ENCODE measurements around the gene SGPL1.

Gene SGPL1

GRCh38 chr10:70781461-70782051 lies 34.2 kb upstream of the SGPL1 start:
- DNase-seq: no peak

- no peak for DNase-seq
These were observed 33.5 kb upstream of the SGPL1 start for GRCh38 chr10:70782086-70782745.

DNA sequence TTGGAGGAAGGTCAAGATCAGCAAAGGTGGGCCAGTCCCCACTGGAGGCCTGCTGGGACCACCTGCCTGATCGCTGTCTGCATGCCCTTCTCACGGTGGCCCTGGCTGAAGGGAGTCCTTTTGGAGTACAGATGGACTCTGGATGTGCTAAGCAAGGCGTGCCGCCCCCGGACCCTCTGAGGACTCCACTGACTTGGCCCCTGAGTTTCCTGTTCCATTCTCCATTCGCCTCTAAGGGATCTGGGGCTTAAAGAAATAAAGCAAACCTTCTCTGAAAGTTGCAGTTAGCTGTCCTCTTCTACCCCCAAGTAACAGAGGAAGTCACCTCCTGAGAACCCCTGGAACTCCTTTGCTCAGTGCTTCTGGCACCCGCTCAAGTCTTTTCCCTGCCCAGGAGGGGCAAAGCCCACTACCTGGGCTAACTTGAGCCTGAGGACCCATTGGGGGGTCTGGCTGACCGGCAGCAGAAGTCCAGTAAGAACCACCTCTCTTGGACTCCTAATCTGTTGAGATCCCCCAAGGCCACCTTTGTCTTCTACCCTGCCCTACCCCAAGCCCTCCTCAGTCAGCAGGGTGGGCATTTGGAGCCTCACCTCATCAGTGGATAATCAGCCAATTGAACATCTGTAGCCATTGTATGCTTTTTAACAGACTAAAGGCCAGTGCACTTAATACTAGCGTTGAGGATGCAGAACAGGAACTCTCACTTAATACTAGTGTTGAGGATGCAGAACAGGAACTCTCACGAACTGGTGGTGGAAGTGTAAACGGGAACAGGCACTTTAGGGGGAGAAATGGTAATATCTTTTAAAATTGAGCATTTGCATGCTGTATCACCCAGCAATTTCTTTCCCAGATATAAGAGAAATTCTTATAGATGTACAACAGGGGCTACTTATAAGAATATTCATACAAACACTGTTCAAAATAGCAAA lies 32.7 kb upstream of the SGPL1 start:
- no peak for DNase-seq

DNA sequence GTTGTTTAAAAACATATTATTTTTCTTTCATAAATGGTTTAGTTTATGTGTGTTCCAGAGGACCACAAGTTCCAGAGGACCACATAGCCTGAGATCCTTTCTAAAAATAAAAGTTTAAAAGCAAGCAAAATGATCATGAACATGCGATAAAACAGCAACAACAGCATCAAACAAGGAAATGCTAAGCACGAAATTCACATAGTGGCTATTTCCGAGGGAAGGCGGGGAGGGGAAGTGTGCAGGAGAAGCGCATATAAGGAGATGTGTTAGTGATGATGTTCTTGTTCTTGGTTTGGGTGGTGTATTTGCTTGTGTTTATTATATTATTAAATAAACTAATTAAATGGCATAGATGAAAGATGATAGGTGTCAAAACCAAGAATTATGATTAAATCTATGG lies 31.7 kb upstream of the SGPL1 start:
- no peak for DNase-seq

- no peak for DNase-seq
These were observed 31.3 kb upstream of the SGPL1 start for GRCh38 chr10:70784471-70784870.

- DNase-seq: no peak
These were observed 30.6 kb upstream of the SGPL1 start, which contains the start of gene TBATA for GRCh38 chr10:70785190-70785589. TSS of gene TBATA (minus strand) at chr10:70785377. CDS start at chr10:70783379, 1,998 bp downstream.

DNA sequence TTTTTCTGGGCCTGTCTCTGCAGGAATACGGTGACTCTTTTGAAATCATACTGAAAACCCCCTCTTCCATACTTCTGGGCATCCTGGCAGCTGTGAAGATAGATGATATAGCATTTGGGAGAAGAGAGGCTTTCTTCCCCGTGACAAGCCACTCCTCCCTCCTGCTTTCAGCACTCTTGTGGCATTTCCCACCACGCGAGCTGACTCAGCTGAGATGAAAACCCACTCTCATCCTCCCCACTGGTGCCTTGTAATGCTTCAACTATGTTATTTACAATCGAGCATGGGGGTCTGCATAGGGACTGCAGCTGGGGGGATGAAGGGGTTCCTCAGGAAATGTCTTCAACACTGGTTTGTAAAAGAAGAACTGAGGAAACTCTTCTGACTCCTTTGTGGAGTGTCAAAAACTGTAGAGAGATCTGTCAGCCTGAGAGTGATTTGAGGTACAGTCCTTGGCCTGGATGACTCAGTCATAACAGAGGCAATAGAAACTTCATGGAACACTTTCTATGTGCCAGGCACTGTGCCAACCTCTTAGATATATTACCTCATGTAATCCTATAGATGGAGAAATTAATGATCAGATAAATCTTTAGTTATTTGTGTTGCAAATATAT lies 28.8 kb upstream of the SGPL1 start:
- DNase-seq: no peak

- no peak for DNase-seq
These were observed 24.2 kb upstream of the SGPL1 start for GRCh38 chr10:70791386-70792039.

GRCh38 chr10:70795613-70796012 lies 20.1 kb upstream of the SGPL1 start:
- no peak for DNase-seq

DNA sequence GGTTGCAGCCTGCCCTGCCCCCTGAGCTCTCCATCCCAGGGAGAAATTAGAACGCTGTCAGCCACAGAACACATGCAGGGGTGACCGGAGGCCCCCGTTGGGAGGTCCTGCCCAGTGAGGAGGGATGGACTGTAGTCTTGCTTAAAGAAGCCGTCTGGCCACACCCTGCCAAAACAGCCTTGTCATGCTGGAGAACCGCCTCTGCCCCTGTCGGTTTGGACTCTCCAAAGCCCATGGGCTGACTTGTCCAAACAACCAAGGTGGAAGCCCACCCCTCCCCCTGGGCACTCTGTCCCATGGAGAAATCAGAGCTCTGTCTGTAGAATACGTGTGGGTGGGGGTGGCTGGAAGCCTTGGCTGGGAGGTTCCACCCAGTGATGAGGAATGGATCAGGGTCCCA lies 17.9 kb upstream of the SGPL1 start:
- no peak for DNase-seq

DNA sequence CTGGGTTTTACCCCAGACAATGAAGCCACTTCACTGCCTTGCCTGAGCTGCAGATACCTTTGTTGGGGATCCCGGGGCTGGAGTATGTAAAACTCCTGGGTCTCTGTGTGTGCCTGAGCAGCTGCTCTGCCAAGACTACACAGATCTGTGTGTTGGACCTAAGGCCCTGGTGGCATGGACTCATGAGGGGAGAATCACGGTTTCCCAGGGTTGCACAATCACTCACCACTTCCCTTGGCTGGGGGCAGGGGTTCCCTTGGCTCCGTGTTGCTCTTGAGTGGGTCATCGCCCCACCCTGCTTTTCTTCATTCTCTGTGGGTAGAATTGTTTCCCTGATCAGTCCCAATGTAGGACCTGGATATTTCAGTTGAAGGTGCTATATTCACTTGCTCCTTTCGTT lies 16.6 kb upstream of the SGPL1 start:
- DNase-seq: no peak

GRCh38 chr10:70801854-70802253 lies 13.9 kb upstream of the SGPL1 start:
- DNase-seq: no peak

DNA sequence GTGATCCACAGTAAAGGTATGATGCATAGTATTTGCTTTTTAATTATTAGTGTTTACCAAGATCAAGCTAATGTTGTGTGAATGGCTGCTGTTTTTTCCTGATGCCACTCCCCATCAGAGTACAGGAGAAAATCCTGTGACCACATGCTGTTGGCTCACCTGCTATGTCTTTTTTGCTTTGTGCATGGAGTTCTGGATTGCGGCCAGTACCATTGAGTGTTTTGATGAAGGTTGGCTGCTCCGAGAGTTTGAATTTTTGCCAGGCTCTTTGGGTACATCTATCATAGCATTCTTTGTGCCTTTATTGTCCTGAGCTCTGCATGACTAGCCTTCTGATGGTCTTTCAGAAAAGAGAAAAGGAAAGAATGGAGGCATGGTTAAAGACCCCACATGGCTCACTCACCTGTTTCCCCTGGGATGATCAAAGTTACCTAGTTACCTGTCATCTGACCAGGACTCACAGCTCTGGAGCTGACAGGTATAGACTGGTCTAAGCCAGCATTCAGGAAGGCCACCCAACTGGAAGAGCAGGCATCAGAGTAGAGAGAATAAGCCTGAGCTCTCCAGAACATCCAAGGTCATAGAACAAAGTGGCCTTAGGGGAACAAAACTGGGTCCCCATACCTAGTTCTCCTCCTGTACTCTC lies 11.8 kb upstream of the SGPL1 start:
- no peak for DNase-seq

DNA sequence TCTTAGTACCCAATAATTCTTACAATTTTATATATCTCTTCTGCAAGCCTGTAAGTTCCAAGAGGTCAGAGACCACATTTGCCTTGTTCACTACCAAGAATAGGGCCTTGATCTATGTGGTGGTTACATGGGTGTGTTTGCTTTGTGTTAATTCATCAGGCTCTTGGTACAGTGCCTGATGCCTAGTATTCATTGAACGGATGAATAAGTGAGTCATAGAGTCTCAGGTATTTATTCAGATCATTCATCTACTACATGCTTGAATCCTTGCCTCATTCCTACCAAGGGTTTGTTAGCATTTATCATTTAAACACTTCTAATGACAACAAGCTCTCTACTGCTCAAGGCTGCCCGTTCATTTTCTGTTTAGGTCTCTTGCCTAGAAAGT lies 11.3 kb upstream of the SGPL1 start:
- no peak for DNase-seq

DNA sequence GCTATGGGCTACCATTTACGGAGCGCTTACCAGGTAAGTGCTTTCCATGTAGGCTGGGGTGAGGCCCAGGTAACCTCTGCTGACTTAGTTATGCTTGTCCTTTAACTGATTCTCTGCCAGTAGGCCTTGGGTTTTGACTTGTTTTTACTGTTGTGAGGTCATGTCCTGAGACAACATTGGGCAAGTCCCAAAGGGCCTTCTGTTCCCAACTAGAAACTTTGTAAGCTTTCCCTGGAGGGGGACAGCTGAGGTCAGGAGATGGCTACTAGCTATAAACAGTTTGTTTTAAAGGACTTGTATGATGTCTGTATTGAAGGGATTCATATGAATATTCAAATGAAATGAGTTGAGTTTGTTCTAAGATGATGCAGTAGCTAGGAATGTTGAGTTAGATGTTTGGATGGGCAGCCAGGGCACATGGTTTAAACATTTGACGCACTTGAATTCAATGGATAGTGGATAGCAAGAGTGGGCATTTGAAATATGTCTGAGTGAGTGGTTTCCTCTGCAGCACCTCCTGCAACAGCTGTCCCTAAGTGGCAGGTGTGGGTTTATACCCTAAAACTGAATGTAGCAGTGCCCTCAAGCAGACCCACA lies 10.0 kb upstream of the SGPL1 start:
- DNase-seq: no peak

GRCh38 chr10:70806841-70807240 lies 8.9 kb upstream of the SGPL1 start:
- no peak for DNase-seq

DNA sequence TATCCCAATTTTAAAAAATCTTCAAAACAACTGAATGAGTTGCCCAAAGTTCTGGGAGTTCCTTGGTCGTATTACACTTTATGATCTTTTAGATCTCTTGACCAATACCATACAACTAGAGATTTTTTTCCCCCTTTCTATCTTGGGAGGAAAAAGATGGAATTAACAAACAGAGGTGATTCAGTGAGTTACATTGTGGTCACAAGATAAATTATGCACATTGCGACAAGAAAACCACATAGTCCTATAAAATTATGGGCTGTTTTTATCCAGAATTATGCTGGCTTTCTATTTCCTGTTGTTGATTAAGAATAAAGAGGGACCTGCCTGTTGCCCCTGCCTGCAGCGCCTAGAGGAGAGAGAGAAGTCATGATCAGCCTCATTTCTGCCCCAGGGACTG lies 8.2 kb upstream of the SGPL1 start:
- no peak for DNase-seq

GRCh38 chr10:70809011-70809611 lies 6.6 kb upstream of the SGPL1 start:
- no peak for DNase-seq

- DNase-seq: no peak
These were observed 6.0 kb upstream of the SGPL1 start for GRCh38 chr10:70809726-70810125.

DNA sequence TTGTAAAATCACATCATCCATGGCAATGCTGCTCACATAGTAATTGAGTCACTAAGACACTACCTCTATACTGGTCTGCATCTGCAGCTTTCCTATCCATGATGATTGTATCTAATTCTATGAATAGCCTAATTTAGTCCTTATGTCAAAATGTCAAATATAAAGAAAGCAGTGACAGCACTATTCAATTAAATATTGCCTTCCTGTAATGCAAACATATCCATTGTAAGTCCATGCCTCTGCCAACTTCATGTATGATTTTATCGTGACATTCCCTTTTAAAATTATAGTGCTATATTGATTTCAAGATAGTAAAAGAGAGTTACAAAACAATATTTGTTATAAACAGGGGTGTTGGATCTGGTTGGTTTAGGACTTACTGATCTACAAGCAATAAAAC lies 4.8 kb upstream of the SGPL1 start:
- DNase-seq: no peak

GRCh38 chr10:70811881-70812280 lies 3.9 kb upstream of the SGPL1 start:
- DNase-seq: no peak

GRCh38 chr10:70812814-70813213 lies 2.9 kb upstream of the SGPL1 start:
- no peak for DNase-seq
